NOMO-1 (cell line): ENCODE results near the gene BCAP31.
A peak's percentile ranks its signal among the peaks of the same experiment; 100 is the strongest.
"Not testable (repeated sequence)": the region's sequence is repeated elsewhere in the genome, so short reads cannot be mapped to it uniquely, and the experiment has no call there.

Experiments used
- DNase-seq, 2 experiments: peaks; one replicate each; lab custom pipeline; 2025; ENCODE audit not compliant: unreplicated experiment in 2 of 2; lab: John Stamatoyannopoulos, UW

The BCAP31 gene

GRCh38 chrX:153696986-153697722 is 27.0 kb downstream of the BCAP31 start:
- DNase-seq, result not testable (repeated sequence)

GRCh38 chrX:153696538-153696937 is 27.6 kb downstream of the BCAP31 start:
- not testable (repeated sequence) for DNase-seq

- DNase-seq, result no peak
These were observed 28.1 kb downstream of the BCAP31 start for GRCh38 chrX:153696100-153696499.

DNA sequence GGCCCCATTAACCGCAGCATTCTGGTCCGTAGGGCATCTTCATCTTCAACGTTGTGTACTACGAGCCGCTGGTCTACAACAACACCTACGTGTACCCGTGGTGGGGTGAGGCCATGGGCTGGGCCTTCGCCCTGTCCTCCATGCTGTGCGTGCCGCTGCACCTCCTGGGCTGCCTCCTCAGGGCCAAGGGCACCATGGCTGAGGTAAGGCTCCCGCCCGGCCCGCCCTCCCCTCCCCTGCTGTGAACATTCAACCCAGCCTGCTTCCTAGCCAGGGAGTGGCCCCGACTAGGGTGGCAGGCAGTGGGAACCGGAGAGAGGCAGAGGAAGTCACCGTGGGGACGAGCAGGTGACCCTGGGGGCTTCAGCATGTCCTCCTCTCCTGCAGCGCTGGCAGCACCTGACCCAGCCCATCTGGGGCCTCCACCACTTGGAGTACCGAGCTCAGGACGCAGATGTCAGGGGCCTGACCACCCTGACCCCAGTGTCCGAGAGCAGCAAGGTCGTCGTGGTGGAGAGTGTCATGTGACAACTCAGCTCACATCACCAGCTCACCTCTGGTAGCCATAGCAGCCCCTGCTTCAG is 29.4 kb downstream of the BCAP31 start:
- no peak for DNase-seq

DNA sequence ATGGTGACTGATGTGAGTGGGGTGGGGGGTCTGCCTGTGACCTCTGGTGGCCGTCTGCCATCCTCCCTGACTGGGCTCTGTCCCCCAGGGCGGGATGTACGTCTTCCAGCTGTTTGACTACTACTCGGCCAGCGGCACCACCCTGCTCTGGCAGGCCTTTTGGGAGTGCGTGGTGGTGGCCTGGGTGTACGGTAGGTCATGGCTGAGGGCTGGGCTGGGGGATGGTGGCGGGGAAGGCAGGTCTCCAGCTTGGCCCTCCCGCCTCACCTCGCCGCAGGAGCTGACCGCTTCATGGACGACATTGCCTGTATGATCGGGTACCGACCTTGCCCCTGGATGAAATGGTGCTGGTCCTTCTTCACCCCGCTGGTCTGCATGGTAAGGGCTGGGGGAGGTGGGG is 29.9 kb downstream of the BCAP31 start:
- DNase-seq, result not testable (repeated sequence)

GRCh38 chrX:153693216-153694086 is 30.7 kb downstream of the BCAP31 start:
- no peak for DNase-seq

- no peak for DNase-seq
These were observed 31.5 kb downstream of the BCAP31 start for GRCh38 chrX:153692611-153693156.

DNA sequence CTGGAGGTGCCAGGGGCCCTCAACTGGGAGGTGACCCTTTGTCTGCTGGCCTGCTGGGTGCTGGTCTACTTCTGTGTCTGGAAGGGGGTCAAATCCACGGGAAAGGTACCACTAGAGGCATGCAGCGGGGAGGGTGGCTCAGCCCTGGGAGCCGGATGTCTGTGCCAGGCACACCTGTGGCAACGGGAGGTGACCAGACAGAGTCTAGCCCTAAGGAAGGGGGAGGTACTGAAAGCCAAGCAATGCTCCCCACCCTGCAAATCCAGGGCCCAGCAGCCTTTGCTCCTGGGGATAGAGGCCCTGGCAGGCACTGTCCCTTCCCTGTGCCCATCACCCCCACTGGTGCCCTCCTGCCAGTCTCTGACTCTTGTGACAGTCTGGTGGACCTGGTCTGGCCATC is 32.2 kb downstream of the BCAP31 start:
- no peak for DNase-seq

- not testable (repeated sequence) for DNase-seq
These were observed 33.0 kb downstream of the BCAP31 start for GRCh38 chrX:153691032-153691827.

DNA sequence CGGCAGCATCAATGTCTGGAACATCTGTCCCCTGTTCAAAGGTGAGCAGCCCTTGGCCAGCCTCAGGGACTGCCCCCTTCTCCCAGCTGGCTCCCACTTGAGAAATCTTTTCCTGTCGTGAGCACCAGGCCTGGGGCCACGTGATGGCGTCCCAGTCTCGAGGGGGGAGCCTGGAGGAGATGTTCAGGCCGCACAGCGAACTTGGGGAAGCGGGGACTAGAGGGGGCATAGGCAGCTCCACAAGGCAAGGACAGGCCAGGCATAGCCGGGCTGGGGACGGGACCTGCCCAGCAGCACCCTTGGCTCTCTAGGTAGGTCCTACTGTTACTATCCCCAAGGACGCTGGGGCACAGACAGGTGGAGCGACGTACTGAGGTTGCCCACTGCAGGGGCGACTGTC is 33.7 kb downstream of the BCAP31 start:
- no peak for DNase-seq

DNA sequence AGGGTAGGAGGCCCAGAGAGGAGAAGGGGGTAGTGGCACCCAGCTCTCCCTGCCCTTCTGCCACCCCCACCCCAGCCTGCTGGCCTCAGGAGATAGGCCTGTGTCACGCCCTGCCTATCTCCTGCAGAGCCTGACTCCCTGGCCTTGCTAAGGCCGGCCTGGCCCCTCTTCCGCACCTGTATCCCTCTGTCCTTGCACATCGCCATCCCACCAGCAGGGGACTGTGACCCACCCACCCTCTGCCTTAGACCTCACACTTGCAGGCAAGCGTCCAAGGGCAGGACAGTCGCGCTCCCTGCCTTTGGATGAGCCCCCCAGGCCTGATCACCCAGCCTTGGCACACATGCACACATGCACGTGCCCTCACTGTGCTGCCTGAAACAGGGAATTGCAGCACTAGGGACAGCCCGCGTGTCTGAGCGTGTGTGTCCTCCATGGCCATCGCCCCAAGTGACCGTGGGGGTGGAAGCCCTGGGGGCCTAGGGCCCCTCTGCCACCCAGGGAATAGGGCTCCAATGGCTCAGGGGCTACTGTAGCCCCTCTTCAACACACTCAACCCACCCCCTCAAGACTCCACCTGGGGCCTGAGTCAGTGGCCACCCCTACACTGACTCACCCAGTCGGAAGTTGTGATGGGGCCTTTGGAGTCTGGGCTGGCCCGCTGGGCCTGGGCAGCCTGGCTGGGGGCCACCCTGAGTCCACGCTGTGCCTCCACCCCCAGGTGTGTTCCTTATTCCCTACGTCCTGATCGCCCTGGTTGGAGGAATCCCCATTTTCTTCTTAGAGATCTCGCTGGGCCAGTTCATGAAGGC is 34.3 kb downstream of the BCAP31 start:
- no peak for DNase-seq

- DNase-seq, result no peak
These were observed 35.1 kb downstream of the BCAP31 start for GRCh38 chrX:153688911-153689590.

DNA sequence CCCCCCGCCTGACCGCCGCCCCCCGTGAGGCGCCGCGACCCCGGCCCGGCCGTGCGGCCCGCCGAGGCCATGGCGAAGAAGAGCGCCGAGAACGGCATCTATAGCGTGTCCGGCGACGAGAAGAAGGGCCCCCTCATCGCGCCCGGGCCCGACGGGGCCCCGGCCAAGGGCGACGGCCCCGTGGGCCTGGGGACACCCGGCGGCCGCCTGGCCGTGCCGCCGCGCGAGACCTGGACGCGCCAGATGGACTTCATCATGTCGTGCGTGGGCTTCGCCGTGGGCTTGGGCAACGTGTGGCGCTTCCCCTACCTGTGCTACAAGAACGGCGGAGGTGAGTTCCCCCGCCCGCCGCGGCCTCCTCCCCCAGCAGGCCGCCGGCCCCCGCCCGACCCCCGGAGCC is 35.7 kb downstream of the BCAP31 start:
- no peak for DNase-seq

DNA sequence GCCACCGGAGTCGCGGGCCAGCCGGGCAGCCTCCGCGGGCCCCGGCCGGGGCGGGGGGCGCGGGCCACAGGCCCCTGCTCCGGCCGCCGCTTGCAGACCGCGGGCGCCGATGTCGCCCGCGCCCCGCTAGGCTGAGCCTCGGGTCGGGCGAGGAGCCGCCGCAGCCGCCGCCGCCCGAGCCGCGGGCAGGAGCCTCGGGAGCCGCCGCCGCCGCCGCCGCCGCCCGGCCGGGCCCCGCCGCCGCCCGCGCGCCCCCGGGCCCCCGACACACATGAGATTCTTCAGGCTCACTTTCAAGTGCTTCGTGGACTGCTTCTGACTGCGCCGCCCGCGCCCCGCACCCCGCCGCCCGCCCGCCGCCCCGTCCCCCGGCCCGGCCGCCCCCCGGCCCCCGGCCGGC is 36.1 kb downstream of the BCAP31 start:
- DNase-seq, result no peak

- no peak for DNase-seq
These were observed 36.8 kb downstream of the BCAP31 start, which contains the start of gene SLC6A8 for GRCh38 chrX:153687121-153688039. TSS of gene SLC6A8 (plus strand) at chrX:153687926. CDS start at chrX:153688575, 649 bp downstream.

GRCh38 chrX:153686711-153687110 is 37.5 kb downstream of the BCAP31 start:
- no peak for DNase-seq

DNA sequence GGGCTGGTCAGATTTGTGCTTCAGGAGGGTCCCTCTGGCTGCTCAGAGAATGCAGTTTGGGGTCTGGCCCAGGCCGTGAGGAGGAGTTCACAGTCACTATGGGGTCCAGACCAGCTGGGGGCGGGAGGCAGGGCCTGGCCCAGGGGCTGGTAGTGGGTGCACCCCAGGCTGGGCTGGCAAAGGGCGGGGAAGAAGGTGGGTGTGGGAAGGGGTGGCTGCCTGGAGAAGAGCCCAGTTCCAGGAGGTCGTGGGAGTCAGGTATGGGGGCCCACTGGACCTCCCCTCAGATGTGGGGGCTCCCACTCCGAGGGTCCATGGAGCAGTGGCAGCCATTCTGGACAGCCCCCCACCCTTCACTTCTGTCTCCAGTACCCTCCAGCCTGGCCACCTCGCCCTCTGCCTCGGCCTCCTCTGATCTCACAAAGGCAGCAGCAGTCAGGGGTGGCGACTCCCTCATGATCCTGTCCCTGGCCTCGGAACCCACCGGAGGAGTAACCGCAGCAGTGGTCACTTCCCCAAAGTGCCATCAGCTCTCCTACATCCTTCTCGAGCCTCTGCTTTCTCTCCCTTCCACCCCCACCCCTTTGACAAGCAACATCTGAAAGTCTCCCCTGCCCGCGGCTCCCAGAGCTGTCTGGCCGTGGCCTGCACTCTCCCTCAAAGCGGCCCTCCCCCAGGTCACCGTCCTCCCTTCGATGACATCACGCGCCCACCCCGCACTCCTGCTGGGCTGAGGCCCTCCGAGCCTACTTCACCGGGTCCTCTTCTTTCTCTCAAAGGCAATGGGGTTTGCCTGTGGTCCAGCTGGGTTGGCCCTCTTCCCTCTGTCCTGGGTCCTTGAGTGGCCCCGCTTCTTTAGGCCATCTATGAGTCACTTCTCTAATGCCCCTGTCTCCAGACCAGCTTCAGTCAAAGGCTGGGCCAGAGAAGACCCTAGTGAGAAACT is 38.2 kb downstream of the BCAP31 start:
- DNase-seq, result peak in 1 of 2 experiments; percentile 50
